T-helper 1 cell (primary cell): ENCODE data around the gene PARG.
"Not testable (repeated sequence)": the region's sequence is repeated elsewhere in the genome, so short reads cannot be mapped to it uniquely, and the experiment has no call there.

Source experiments
- DNase-seq, 5 donors: peaks; one replicate each; pipeline ENCODE4 v3.0.0-alpha.2; 2012 to 2020

Gene PARG

GRCh38 chr10:49827297-49827696 is 114.5 kb downstream of the PARG start:
- no peak for DNase-seq

DNA sequence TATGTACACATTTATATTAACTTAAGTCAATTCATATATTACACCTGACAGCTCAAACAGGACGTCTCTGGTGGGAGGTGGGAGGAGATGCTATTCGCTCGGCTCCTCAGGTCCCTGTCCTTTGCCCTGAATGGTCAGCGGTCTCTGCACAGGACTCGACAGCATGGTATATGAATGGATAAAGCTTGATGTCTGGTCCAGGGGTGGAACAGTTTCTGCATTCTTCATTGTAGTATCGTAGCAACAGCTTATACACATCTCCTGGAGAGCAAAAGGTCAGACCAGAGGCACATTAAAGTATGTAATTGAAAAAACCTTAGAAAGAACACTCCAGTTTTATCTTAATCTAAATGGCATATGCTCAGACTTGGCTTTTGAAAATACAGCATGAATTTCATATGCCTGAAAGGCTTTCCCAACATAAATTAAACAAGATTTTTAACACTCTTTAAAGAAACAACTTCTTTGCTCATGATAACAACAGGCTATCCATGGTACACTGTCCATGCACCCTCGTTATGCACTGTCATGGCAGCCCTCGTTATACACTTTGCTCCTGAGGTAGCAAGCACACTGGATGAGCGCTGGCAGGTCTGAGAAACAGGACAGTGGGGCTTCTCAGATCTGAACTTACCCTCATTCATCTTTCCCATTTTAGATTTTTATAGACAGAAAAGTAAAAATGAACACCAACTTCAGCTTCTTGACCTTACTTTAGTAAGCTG is 122.4 kb downstream of the PARG start:
- DNase-seq, result no peak

- DNase-seq, result no peak
These were observed 124.0 kb downstream of the PARG start for GRCh38 chr10:49817845-49818244.

DNA sequence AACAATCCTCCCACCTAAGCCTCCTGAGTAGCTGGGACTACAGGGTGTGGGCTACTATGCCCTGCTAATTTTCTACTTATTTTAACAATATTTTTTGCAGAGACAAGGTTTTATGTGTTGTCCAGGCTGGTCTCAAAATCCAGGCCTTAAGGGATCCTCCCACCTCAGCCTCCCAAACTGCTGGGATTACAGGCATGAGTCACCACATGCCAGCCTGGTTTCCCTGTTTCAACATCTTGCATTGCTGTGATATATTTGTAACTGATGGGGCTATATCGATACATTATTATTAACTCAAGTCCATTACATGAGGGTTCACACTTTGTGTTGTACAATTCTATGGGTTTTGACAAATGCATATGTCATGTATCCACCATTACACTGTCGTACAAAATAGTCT is 137.8 kb downstream of the PARG start:
- DNase-seq, result no peak

- no peak for DNase-seq
These were observed 143.6 kb downstream of the PARG start for GRCh38 chr10:49798275-49798674.

DNA sequence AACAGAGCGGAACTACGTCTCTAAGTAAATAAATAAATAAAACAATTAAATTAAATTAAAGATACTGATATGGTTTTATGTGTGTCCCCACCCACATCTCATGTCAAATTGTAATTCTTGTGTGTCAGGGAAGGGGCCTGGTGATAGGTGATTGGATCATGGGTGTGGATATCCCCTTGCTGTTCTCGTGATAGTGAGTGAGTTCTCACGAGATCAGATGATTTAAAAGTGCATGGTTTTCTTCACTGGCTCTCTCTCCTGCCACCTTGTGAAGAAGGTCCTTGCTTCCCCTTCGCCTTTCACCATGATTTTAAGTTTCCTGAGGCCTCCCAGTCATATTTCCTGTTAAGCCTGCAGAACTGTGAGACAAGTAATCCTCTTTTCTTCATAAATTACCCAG is 150.7 kb downstream of the PARG start:
- DNase-seq, result no peak

DNA sequence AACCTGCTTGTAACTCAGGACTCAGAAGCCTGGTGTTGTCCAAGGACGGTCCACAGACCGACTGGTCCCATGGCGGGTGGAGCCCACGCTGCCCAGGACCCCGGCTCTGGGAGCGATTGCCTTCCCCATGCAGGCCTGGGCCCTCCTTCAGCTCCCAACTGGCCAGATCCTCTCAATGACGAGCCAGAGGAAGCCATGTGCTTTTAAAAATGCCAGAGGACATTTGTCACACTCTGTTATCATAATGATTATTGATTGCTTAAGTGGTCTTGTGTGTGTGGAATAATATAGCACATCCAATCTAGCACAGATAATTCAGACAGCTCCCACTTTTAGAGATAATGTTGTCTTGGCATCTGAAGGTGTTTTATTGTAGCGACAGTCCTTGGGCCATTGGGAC is 157.1 kb downstream of the PARG start:
- no peak for DNase-seq

GRCh38 chr10:49783645-49784044 is 158.2 kb downstream of the PARG start:
- DNase-seq, result no peak

- no peak for DNase-seq
These were observed 160.6 kb downstream of the PARG start for GRCh38 chr10:49781247-49781646.

GRCh38 chr10:49778197-49778596 is 163.6 kb downstream of the PARG start:
- DNase-seq, result no peak

- no peak for DNase-seq
These were observed 165.0 kb downstream of the PARG start for GRCh38 chr10:49776851-49777250.

DNA sequence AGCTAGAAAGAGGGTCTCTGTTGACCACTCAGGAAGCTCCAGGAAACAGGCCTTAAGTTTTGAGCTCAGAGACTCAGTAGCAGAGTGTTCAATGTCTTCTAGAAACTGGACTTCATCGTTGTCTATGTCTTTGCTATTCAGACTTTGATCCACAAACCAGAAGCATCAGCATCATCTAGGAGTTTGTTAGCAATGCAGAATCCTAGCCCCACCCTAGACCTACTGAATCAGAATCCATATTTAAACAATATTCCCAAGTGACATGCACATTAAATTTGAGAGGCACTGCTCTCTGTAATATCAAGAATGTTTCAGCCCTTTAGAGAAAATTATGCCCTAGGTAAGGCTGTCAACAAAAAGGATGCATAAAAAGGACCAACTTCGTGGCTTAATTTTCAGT is 166.8 kb downstream of the PARG start:
- no peak for DNase-seq

- DNase-seq, result not testable (repeated sequence)
These were observed 168.9 kb downstream of the PARG start for GRCh38 chr10:49772944-49773343.

- DNase-seq, result not testable (repeated sequence)
These were observed 170.8 kb downstream of the PARG start for GRCh38 chr10:49771046-49771445.

DNA sequence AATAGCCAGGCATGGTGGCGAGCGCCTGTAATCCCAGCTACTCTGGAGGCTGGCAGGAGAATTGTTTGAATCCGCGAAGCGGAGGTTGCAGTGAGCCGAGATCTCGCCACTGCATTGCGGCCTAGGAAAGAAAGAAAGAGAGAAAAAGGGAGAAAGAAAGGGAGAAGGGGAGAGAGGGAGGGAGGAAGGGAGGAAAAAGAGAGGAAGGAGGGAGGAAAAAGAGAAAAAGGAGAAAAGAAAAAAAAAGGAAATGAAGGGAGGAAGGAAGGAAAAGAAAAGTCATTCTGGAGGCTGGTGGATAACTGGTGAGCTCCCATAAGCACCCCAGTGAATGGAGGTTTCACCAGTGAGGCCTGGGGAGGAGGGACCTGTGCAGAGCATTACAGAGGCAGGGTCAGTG is 172.1 kb downstream of the PARG start:
- DNase-seq, result no peak

DNA sequence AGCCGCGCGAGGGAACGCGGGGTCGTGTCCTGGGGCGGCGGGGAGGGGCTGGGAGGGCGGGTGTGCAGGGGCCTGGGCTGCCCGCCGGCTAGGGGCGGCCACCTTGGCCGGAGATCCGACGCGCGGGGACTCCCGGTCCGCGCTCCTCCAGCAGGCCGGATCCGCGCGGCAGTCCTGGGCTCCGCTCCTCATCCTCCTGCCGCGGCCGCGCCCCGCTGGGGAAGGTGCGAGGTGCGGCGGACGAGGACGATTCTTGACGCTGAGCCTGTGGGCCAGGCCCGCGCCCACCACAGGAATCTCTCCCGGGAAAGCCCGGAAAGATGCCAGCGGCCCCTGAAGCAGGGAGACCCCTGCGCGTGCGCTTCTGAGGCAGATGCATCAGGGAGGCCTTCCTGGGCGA is 173.1 kb downstream of the PARG start:
- DNase-seq, result no peak

- DNase-seq, result no peak
These were observed 173.5 kb downstream of the PARG start for GRCh38 chr10:49768329-49768728.
